NCI-H510A (cell line): Measurements from ENCODE around the gene ZACN.
"Not testable (repeated sequence)": the region's sequence is repeated elsewhere in the genome, so short reads cannot be mapped to it uniquely, and the experiment has no call there.

ENCODE experiments used
- DNase-seq: peaks from one replicate; lab custom pipeline; 2025; lab: John Stamatoyannopoulos, UW

Gene ZACN

DNA sequence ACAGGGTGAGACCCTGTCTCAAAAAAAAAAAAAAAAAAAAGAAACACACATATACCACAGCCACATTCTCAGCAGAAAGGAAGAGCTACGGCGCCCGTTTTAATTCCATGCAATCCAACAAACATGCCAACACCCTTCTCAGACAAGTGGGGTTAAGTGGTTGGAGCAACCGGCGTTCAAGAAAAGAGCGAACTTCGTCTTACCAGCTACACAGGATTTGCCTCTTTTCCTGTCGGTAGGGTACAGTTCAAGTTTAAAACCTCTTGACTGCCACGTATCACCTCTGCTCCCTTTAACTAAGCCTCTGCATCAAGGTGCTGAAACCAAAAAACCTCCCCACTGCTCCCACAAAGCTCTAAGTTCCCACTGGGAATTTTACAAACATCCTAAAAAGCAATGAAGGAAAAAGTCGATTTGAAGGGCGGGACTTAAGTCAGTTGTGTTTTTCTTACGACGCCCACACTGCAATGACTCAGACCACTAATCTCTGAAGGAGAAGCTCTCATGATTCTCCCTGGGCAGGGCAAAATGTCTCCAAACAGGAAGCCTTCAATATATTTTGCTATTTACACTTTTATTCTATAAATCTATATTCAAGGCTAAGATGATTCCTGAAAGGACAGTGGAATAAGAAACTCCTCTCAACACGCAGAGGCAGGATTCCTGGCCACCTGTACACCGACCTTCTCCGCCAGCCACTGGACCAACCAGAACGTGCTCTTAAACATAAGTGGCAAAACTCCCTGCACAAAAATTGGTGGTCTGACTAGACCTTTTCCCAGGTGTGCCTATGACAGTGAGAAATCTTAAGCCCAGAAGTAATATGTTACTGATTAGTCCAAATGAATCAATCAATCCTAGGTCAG, 25.5 kb upstream of the ZACN start:
- DNase-seq, result no peak

- no peak for DNase-seq
Measured at GRCh38 chr17:76054112-76054476, 24.9 kb upstream of the ZACN start.

DNA sequence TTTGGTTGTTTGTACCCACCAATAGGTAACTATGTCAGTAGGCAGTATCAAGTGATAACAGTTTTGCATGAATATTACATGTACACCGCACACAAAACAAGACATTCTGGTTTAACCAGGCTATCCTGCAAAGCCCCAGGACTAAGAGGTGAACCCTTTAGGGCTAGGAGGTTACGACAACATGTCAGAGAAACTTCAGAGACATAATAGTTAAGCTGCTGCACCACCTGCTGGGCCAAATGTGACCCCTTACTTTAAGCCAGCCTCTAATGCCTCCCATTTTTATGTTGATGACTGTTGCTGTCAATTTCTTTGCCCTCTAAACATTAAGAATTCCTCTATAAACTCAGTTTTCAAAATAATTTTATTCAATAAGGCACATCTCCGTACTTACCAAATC, 22.1 kb upstream of the ZACN start:
- DNase-seq, result no peak

- not testable (repeated sequence) for DNase-seq
Measured at GRCh38 chr17:76058264-76058663, 20.7 kb upstream of the ZACN start.

DNA sequence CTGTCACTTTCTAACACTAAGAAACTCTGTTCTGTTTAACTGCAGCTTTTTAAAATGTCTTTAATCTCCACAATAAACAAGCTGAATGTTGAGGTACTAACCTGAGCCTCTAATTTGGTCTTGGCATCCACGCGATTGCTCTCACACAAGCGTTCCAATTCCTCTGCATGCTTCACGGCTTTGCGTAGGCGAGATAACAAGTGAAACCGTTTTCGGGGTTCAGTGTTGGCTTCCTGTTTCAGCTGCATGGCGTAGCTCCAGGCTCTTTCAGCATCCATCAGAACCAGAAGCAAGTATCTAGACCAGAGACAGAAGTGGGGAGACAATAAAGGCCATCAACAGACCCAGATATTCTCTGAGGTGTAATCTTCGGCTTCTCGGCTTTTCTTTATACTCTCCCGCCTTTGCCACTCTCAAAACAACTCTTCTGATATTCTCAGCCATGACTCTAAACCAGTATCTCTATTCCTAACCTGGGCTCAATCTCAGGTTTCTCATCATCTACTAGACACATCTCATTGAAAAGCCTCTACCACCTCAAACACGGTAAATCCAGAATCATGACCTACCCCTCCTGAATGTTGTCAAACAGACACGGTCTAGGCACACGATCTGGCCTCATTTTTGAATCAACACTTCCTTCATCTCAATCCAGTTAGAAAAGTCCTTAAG, 15.0 kb upstream of the ZACN start:
- DNase-seq, result no peak

GRCh38 chr17:76065775-76066174, 13.2 kb upstream of the ZACN start:
- no peak for DNase-seq

GRCh38 chr17:76071531-76072147, 7.3 kb upstream of the ZACN start:
- DNase-seq, result no peak

DNA sequence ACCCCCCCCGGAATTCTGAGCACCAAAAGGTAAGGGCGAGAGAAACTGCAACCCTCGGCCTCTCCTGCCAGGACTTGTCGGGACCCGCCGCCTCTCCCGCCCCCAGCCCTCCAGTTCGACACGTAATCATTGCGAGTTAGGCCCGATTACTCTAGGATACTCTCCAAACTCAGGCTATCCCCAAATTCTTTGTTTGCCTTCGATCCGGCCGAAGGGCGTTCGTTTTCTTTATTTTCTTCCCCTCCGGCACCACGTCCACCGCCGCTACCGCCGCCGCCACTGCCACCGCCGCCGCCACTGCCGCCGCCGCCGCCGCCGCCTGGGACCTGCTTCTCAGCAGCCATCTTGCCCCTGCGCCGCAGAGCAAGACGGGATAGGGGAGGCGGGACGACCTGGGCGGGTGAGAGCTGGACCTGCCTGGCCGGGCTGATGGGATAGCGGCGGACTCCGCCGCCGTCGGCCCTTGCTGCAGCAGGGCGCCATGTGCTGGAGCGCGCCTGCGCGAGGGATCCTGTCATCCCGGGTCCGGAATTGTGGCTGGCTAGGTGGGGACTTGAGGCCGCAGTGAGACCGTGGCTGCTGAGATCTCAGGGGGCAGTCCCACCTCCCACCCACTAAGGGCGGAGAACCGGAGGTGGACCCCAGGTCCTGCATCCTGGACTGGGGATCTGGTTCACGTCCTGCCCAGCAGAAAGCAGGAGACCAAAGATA, 6.7 kb upstream of the ZACN start, which contains the start of gene SRP68:
SRP68 (minus strand) TSS at position 370 of the 711 bp plus-strand sequence; CDS start at position 344, 26 bp downstream.
- DNase-seq, result peak; percentile 90

GRCh38 chr17:76074390-76075363, 4.3 kb upstream of the ZACN start, which contains the start of gene GALR2:
TSS of gene GALR2 (plus strand) at chr17:76074781. CDS start at chr17:76074884, 103 bp downstream.
- no peak for DNase-seq

- DNase-seq, result no peak
Measured at GRCh38 chr17:76075364-76076145, 3.4 kb upstream of the ZACN start.

- no peak for DNase-seq
Measured at GRCh38 chr17:76076146-76076764, 2.7 kb upstream of the ZACN start.

DNA sequence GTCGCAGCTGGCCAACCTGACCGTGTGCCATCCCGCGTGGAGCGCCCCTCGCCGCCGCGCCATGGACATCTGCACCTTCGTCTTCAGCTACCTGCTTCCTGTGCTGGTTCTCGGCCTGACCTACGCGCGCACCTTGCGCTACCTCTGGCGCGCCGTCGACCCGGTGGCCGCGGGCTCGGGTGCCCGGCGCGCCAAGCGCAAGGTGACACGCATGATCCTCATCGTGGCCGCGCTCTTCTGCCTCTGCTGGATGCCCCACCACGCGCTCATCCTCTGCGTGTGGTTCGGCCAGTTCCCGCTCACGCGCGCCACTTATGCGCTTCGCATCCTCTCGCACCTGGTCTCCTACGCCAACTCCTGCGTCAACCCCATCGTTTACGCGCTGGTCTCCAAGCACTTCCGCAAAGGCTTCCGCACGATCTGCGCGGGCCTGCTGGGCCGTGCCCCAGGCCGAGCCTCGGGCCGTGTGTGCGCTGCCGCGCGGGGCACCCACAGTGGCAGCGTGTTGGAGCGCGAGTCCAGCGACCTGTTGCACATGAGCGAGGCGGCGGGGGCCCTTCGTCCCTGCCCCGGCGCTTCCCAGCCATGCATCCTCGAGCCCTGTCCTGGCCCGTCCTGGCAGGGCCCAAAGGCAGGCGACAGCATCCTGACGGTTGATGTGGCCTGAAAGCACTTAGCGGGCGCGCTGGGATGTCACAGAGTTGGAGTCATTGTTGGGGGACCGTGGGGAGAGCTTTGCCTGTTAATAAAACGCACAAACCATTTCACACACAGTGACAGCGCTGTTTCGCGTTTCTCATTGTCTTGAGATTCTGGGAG, 2.0 kb upstream of the ZACN start:
- no peak for DNase-seq

GRCh38 chr17:76077584-76078110, 1.3 kb upstream of the ZACN start:
- DNase-seq, result peak; percentile 39

GRCh38 chr17:76078370-76078769, 612 bp upstream of the ZACN start:
- not testable (repeated sequence) for DNase-seq

GRCh38 chr17:76079535-76079955, 563 bp downstream of the ZACN start:
- no peak for DNase-seq

DNA sequence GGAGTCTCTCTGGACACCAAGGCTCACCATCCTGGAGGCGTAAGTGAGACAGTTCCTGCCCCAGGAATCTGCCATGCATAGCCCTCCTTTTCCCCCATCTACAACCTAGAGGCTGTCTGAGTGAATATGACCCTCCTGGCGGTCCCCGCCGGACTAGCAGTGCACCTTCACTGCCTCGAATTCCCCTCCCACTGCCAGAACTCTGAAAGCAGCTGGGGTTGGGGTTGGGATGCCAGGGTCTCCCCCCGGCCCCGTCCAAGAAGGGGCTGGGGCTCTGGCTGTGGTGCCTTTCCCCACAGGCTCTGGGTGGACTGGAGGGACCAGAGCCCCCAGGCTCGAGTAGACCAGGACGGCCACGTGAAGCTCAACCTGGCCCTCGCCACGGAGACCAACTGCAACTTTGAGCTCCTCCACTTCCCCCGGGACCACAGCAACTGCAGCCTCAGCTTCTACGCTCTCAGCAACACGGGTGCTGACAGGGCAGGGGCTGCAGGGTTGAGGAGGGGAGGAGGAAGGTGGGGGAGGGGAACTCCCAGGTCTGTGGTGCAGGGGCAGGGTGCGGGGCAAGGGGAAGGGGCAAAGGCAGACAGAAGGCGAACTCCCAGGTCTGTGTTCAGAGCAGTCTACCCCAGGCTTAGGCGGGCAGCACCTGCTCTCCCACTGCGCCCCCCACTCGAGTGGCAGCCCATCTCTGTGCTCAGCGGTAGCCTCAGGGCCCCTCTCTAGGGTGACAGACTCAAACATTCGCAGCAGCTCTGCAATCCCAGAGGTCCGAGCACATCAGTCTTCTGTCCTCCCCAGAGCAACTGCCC, 1.2 kb downstream of the ZACN start:
- no peak for DNase-seq

- no peak for DNase-seq
Measured at GRCh38 chr17:76080768-76081287, 1.8 kb downstream of the ZACN start.
